ENCODE results near the gene TLL2.

GRCh38 chr10:96367470-96367869 lies 146.3 kb downstream of the TLL2 start:
- TF ChIP-seq CTCF (IDR thresholded peaks at IDR 0.05) (no peak), POLR2A (IDR thresholded peaks at IDR 0.05) (no peak)

Measured in gastroesophageal sphincter (tissue), 3 donors.